NOMO-1 (cell line): ENCODE measurements around the gene CORIN.
"Not testable (repeated sequence)": the region's sequence is repeated elsewhere in the genome, so short reads cannot be mapped to it uniquely, and the experiment has no call there.

Source experiments
- DNase-seq, 2 experiments: peaks; one replicate each; lab custom pipeline; 2025; ENCODE audit not compliant: unreplicated experiment in 2 of 2; lab: John Stamatoyannopoulos, UW

Gene CORIN

DNA sequence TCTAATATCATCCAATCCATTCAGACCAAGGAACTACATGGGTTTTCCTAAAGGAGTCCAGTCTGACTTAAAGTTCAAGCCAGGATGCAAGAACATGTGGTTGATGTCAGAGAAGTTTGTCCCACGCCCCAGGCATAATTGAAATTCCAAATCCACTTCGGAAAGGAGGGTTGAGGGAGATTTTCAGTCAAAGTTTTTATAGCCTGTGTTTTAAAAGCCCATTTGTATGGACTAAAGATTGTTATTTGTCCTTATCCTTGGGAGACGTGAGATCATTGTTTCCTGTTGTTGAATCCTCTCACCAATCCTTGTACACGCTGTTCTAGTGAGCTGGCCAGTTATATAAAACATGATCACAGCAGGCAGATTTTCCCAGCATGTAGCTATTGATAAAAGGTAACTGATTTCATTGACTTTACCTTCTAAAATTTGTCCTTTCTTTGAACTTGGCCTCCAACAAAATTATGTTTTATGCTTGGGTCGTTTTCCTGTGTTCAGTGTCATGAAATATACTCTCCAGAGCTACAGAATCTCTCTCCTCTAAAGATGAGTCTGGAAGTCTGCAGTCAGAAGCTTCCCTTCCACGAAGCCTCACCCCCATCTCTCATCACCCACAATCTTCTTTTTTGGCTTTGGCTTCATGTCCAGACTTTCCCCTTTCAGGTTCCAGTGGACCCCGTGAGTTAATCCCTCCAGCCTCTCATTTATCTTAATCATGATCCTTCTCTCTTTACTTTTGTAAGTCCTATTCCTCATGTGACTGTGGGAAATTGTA is 259.9 kb downstream of the CORIN start:
- no peak for DNase-seq

- DNase-seq = no peak
Measured at GRCh38 chr4:47572981-47573380, 264.9 kb downstream of the CORIN start.

- no peak for DNase-seq
Measured at GRCh38 chr4:47570816-47571215, 267.1 kb downstream of the CORIN start.

GRCh38 chr4:47567511-47567910 is 270.4 kb downstream of the CORIN start:
- DNase-seq = no peak

GRCh38 chr4:47566969-47567368 is 270.9 kb downstream of the CORIN start:
- no peak for DNase-seq

- no peak for DNase-seq
Measured at GRCh38 chr4:47566566-47566965, 271.3 kb downstream of the CORIN start.

- DNase-seq = no peak
Measured at GRCh38 chr4:47562297-47562696, 275.6 kb downstream of the CORIN start.

GRCh38 chr4:47561331-47561730 is 276.5 kb downstream of the CORIN start:
- DNase-seq = no peak

DNA sequence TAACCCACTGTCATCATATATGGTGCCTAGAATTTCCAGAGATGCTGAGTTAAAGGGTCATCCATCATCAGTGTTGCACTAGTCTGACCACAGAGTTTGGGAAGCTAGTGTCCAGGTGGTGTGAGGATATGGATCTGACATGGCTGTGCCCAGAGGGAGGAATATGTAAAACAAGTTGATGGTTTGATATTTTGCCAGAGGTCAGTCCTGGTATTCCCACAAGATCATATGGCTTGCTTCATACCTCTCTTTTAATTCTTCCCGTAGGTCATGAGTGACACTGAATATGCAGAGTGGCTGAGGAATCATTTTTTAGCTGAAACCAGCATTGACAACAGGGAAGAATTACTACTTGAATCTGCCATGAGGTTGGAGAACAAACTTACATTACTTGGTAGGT is 277.2 kb downstream of the CORIN start:
- no peak for DNase-seq

- no peak for DNase-seq
Measured at GRCh38 chr4:47557255-47557654, 280.6 kb downstream of the CORIN start.

DNA sequence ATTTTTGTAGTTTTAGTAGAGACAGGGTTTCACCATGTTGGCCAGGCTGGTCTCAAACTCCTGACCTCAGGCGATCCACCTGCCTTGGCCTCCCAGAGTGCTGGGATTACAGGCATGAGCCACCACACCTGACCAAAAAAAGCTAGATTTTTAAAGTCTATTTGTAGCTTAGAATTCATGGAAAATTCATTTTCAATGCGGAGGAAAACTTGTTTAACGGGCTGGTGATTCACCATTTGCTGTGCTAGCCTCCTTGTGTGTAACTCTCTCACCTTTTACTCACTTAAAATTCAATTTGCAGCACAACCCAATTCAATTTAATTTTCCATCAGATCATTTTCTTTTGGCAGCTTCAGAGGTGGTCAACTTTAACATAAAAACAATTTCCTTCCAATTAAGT is 281.9 kb downstream of the CORIN start:
- DNase-seq = not testable (repeated sequence)

DNA sequence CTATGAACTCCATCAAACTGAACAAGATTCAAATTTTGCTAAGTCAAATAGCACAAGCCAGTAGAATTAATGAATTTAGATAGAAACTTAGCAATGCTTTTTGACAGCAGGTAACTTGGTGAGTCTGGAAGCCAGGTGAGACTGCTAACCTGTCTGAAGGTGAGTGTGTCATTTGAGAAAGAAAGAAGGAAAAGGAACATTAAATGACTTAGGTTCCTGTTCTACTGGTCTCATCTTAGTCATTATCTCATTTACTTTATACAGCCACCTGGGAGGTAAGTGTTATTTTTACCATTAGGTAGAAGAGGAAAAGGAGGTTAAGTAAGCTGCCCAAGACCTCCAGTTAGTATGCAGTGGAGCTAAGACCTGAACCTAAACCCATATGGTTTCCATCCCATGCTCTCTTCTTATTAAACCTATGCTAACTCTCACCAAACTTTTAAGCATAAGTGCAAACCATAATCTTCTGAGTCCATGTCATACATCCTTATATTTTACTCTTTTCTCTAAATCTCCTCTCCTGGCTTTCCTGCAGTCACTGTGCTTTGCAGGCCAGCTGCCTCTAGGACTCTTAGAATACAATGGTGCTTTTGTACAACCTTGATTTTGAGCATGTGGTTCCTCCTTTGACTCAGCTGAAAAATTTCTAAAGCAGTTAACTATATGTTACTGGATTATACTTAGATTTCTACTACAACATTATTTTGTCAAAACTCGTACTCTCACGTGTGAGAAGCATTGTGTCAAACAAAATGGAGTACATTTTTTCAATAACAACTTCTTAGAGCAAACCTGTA is 284.3 kb downstream of the CORIN start:
- DNase-seq = no peak

DNA sequence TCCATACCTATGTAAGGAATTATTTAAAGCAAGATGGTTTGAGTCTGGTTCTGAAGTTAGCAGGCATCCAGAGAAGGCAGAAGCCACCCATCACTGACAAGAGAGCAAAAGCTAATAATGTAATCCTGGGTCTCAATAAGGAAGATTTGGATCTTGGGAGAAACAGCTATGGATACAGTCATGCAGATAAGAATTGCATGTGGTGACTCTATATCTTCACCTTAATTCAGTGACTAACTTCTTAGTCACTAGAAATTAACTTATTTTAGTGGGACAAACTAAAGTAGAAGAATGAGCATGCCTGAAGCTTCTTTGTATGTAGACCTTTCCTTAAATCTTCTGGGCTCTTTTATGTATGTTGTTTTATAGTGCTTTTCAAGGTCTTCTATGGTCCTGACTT is 286.2 kb downstream of the CORIN start:
- no peak for DNase-seq

DNA sequence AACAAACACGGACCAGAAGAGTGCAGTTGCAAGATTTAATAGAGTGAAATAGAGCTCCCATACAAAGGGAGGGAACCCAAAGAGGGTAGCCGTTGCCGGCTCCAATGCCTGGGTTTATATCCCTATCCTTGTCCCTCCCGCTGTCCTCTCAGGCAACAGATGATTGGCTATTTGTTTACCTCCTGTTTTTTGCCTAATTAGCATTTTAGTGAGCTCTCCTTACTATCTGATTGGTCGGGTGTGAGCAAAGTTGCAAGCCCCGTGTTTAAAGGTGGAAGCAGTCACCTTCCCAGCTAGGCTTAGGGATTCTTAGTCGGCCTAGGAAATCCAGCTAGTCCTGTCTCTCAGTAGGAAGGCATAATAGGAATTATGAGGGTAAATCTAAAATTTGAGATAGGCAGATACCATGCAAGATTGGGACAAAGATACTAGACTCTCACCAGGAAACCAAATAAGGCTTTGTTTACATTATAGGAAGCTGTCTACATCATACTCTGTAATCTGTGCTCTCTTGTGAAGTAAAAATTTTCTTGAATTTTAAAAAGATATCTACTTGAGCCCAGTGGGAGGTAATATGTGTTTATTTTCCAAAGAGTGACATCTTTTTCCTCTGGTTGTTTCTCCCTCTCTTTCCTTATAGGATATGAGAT is 286.8 kb downstream of the CORIN start:
- DNase-seq = no peak

GRCh38 chr4:47550357-47550756 is 287.5 kb downstream of the CORIN start:
- not testable (repeated sequence) for DNase-seq
